B cell (primary cell): ENCODE results near the gene SWSAP1. TPM values are rescaled to one million over a fixed set of nuclear protein-coding genes. Genes with fewer than 3 reads are reported as not detected.
"Not testable (repeated sequence)": the region's sequence is repeated elsewhere in the genome, so short reads cannot be mapped to it uniquely, and the experiment has no call there.

Source experiments
- ATAC-seq: fragments of 200-7000 bp; cut with Tn5 transposase; one replicate; pipeline ENCODE4 v1.10.0; 2021; ENCODE audit warnings: low read depth, mild to moderate bottlenecking, moderate number of reproducible peaks, moderate library complexity
- CTCF ChIA-PET: fragments of 350-600 bp; sonication (Branson Sonifier 250); formaldehyde crosslinking; loops from one replicate; lab custom pipeline; 2021; ENCODE audit warnings: antibody characterized with exemption, inconsistent platforms; lab: Charles Lee
- POLR2A ChIA-PET: fragments of 350-600 bp; sonication (Branson Sonifier 250); formaldehyde crosslinking; loops from one replicate; lab custom pipeline; 2021; ENCODE audit warnings: antibody characterized with exemption; lab: Charles Lee
- DNase-seq: peaks from one replicate; pipeline ENCODE4 v3.0.0; 2013
- H2AFZ ChIP-seq: 2 replicates; pipeline ENCODE4 v1.6.1; 2012; ENCODE audit warnings: mild to moderate bottlenecking, low read depth, low read length; ENCODE audit not compliant: insufficient read depth, poor library complexity, severe bottlenecking
- H3K27ac ChIP-seq, 2 donors: 1 replicate in 1 of 2; 2 replicates in 1 of 2; pipeline ENCODE4 v1.5.1; 2012 to 2013; ENCODE audit warnings: low read length in 2 of 2, mild to moderate bottlenecking in 2 of 2, moderate library complexity in 1 of 2
- H3K27me3 ChIP-seq, 4 experiments: fragments of 200-600 bp in 1 of 4; sonication (generic) in 1 of 4; replicated peaks in 1 of 4; 1 replicate in 2 of 4; 2 replicates in 2 of 4; pipeline versions ENCODE4 v1.6.1 to v1.7.0; 2013 to 2016; ENCODE audit warnings: low read length in 3 of 4, mild to moderate bottlenecking in 2 of 4, mixed read lengths in 1 of 4, moderate library complexity in 1 of 4; ENCODE audit not compliant: insufficient read depth in 4 of 4, control insufficient read depth in 3 of 4; ENCODE audit errors: control extremely low read depth in 1 of 4
- H3K36me3 ChIP-seq, 2 experiments: replicated peaks in 1 of 2; 1 replicate in 1 of 2; 2 replicates in 1 of 2; pipeline versions ENCODE4 v1.6.1 to v1.7.1; 2013; ENCODE audit warnings: low read length in 1 of 2; ENCODE audit not compliant: insufficient read depth in 2 of 2, control insufficient read depth in 1 of 2; ENCODE audit errors: control extremely low read depth in 1 of 2, extremely low read depth in 1 of 2
- H3K4me1 ChIP-seq, 2 donors: fragments of 200-600 bp in 1 of 2; sonication (generic) in 1 of 2; 1 replicate in 1 of 2; 2 replicates in 1 of 2; pipeline versions ENCODE4 v1.5.1 to v1.6.1; 2013 to 2017; ENCODE audit warnings: low read length in 2 of 2; ENCODE audit not compliant: control insufficient read depth in 2 of 2, insufficient read depth in 2 of 2
- H3K4me2 ChIP-seq: replicated peaks from 2 replicates; pipeline ENCODE3; 2012; ENCODE audit warnings: mild to moderate bottlenecking, low read depth, low read length; ENCODE audit not compliant: poor library complexity, severe bottlenecking
- H3K4me3 ChIP-seq, 5 experiments: fragments of 200-600 bp in 1 of 5; sonication (generic) in 1 of 5; 1 replicate in 3 of 5; 2 replicates in 2 of 5; pipeline versions ENCODE4 v1.5.1 to v1.7.0; 2011 to 2016; ENCODE audit warnings: low read length in 4 of 5, mild to moderate bottlenecking in 4 of 5, low read depth in 2 of 5, control low read depth in 1 of 5, moderate library complexity in 1 of 5; ENCODE audit not compliant: insufficient read depth in 1 of 5; ENCODE audit errors: control extremely low read depth in 1 of 5, extremely low read depth in 1 of 5
- H3K79me2 ChIP-seq: fragments of 200-600 bp; sonication (generic); one replicate; pipeline ENCODE4 v1.6.0; 2016; ENCODE audit warnings: low read length; ENCODE audit not compliant: control insufficient read depth, insufficient read depth
- H3K9ac ChIP-seq: fragments of 200-600 bp; sonication (generic); 2 replicates; pipeline ENCODE4 v1.6.1; 2017; ENCODE audit warnings: mild to moderate bottlenecking, low read length, moderate library complexity
- H3K9me3 ChIP-seq, 3 donors: one replicate each; pipeline versions ENCODE4 v1.6.1 to v1.7.1; 2013; ENCODE audit warnings: low read length in 2 of 3; ENCODE audit not compliant: control insufficient read depth in 2 of 3, insufficient read depth in 1 of 3; ENCODE audit errors: control extremely low read depth in 1 of 3
- H4K20me1 ChIP-seq: 2 replicates; pipeline ENCODE4 v1.6.0; 2012; ENCODE audit warnings: mild to moderate bottlenecking, low read length; ENCODE audit not compliant: insufficient read depth, control insufficient read depth, poor library complexity, severe bottlenecking
- H3K27ac Mint-ChIP-seq: one replicate; pipeline ENCODE4 v1.8.0; 2021; ENCODE audit warnings: mixed read lengths
- H3K27me3 Mint-ChIP-seq: one replicate; pipeline ENCODE4 v1.8.0; 2021; ENCODE audit warnings: mixed read lengths
- H3K4me1 Mint-ChIP-seq: one replicate; pipeline ENCODE4 v1.8.0; 2021; ENCODE audit warnings: mixed read lengths
- H3K4me3 Mint-ChIP-seq: one replicate; pipeline ENCODE4 v1.8.0; 2021; ENCODE audit warnings: mixed read lengths
- H3K9me3 Mint-ChIP-seq: one replicate; pipeline ENCODE4 v1.8.0; 2022; ENCODE audit warnings: mixed read lengths; ENCODE audit not compliant: insufficient read depth
- CTCF ChIP-seq: fragments of 200-600 bp; IDR thresholded peaks from one replicate; pipeline ENCODE4 v1.8.0; 2022; ENCODE audit warnings: antibody characterized with exemption, mild to moderate bottlenecking
- EZH2 ChIP-seq: IDR thresholded peaks from 2 replicates; pipeline ENCODE4 v1.6.1; 2012; ENCODE audit warnings: borderline replicate concordance, low read depth, mild to moderate bottlenecking, moderate library complexity, low read length; ENCODE audit not compliant: insufficient read depth, poor library complexity, severe bottlenecking
- WGBS: methylation state at CpG from one replicate; pipeline ENCODE4 v1.1.5; 2013; ENCODE audit warnings: missing lambda C conversion rate; ENCODE audit not compliant: insufficient coverage; 5-methylcytosine and 5-hydroxymethylcytosine counted together
- intact Hi-C: fragments of 100-400 bp; cut with micrococcal nuclease; formaldehyde crosslinking; loops from one replicate; pipeline ENCODE4 v1.10.0; 2022
- polyA plus RNA-seq: library from polyadenylated mRNA; depleted of rRNA; stranded (reverse); fragments of >200 nt; gene quantifications from 2 replicates; pipeline ENCODE4 v1.2.3, GENCODE V29; 2012
- total RNA-seq, 2 donors: library from RNA; stranded (reverse); fragments of 120-200 nt in 1 of 2; gene quantifications; 1 replicate in 1 of 2; 2 replicates in 1 of 2; pipeline versions ENCODE4 v1.2.3 to v1.2.4, GENCODE V29; 2013 to 2022

SWSAP1 gene
- total and polyA plus RNA-seq, 2 donors (not counting 1 experiment from before 2014, with no cell fraction given) = 5.0 to 7.6 TPM

GRCh38 chr19:11339254-11340098, 35.0 kb upstream of the SWSAP1 start, which contains the start of gene RAB3D:
Gene RAB3D, minus strand, starts transcription at chr19:11339657. Its CDS starts 2,258 bp downstream, at chr19:11337399.
- Histone ChIP-seq H3K36me3 (peaks cover 8 to 12% of the 10 kb centered on the region in 2 experiments), H3K27ac (peak within 1 kb of the TSS in 1 of 2 donors; percentile 15), H3K9me3 (peaks cover 0 to 13% (median 0%) of the 10 kb centered on the region in 3 donors), H3K27me3 (no peaks in the 10 kb centered on the region), H3K4me3 (peak within 1 kb of the TSS; percentile 55 to 65 (median 58)), H3K4me1 (peaks cover 10 to 17% of the 10 kb centered on the region in 2 donors), H3K79me2 (no peaks in the 10 kb centered on the region), H2AFZ (peak within 1 kb of the TSS; percentile 85), H3K9ac (peak within 1 kb of the TSS; percentile 67), H4K20me1 (no peaks in the 10 kb centered on the region), H3K4me2 (peak within 1 kb of the TSS; percentile 95)
- 7% methylated on average over 49 of the region's 53 CpGs for WGBS
- no peaks in the 10 kb centered on the region for H3K27me3 Mint-ChIP-seq
- peaks cover 25% of the 10 kb centered on the region for H3K4me1 Mint-ChIP-seq
- ATAC-seq (peak; percentile 99), DNase-seq (peak; percentile 82)
- H3K4me3 Mint-ChIP-seq = peak within 1 kb of the TSS; percentile 81
- ChIA-PET POLR2A (interaction anchor here (0.6 to 2.2 kb wide), 3 partner anchors 34 to 60 kb away, joined by 3 to 8 read pairs (median 4); partner anchors contain the start of gene SWSAP1), CTCF (interaction anchor here (0.8 to 2.0 kb wide), 2 partner anchors 41 to 46 kb away, joined by 5 to 10 read pairs; no protein-coding TSS in a partner anchor)
- peak within 1 kb of the TSS; percentile 61 for H3K27ac Mint-ChIP-seq
- intact Hi-C loops = no loop called here
- TF ChIP-seq CTCF (no peak), EZH2 (no peak)
- H3K9me3 Mint-ChIP-seq = no peaks in the 10 kb centered on the region

DNA sequence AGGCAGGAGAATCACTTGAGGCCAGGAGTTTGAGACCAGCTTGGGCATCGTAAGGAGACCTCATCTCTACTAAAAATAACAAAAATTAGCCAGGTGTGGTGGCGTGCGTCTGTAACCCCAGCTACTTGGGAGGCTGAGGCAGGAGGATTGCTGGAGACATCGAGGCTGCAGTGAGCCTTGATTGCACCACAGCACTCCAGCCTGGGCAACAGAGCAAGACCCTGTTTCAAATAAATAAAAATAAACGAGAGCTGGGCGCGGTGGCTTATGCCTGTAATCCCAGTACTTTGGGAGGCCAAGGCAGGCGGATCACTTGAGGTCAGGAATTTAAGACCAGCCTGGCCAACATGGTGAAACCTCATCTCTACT, 34.4 kb upstream of the SWSAP1 start:
- Histone ChIP-seq H3K4me1 (peaks cover 11 to 20% of the 10 kb centered on the region in 2 donors), H2AFZ (peak overlapping the region; percentile 85), H3K4me2 (peak overlapping the region; percentile 95), H3K9ac (peak overlapping the region; percentile 67), H3K4me3 (peak overlapping the region; percentile 55 to 65 (median 58))
- CTCF ChIA-PET = interaction anchor here (0.8 to 2.0 kb wide), 2 partner anchors 41 to 46 kb away, joined by 5 to 10 read pairs; no protein-coding TSS in a partner anchor
- peak overlapping the region; percentile 81 for H3K4me3 Mint-ChIP-seq
- intact Hi-C loops, H3K27ac ChIP-seq, DNase-seq, H3K79me2 ChIP-seq, H3K27me3 Mint-ChIP-seq, H3K27ac Mint-ChIP-seq, H4K20me1 ChIP-seq, H3K9me3 ChIP-seq, H3K9me3 Mint-ChIP-seq, H3K27me3 ChIP-seq, ATAC-seq, H3K36me3 ChIP-seq: not testable (repeated sequence)
- WGBS = 100% methylated on average over 1 of the region's 8 CpGs
- H3K4me1 Mint-ChIP-seq = peaks cover 27% of the 10 kb centered on the region
- POLR2A ChIA-PET = interaction anchor here (0.6 to 2.2 kb wide), 3 partner anchors 34 to 60 kb away, joined by 3 to 8 read pairs (median 4); partner anchors contain the start of gene SWSAP1
